OCI-LY7 (cell line): Measurements from ENCODE around the gene WWOX. TPM values are rescaled to one million over a fixed set of nuclear protein-coding genes. Genes with fewer than 3 reads are reported as not detected.

Experiments used
- BruUV-seq: library from RNA; stranded (reverse); fragments of 400-500 nt; replicated peaks from 2 replicates; lab custom pipeline; 2021; lab: Mats Ljungman, UMichigan
- CTCF ChIA-PET: fragments of 300-600 bp; sonication (Branson Sonifier 250); formaldehyde crosslinking; loops from one replicate; lab custom pipeline; 2022; ENCODE audit warnings: antibody characterized with exemption; ENCODE audit not compliant: unreplicated experiment; lab: Charles Lee
- POLR2A ChIA-PET: fragments of 300-600 bp; sonication (Branson Sonifier 250); formaldehyde crosslinking; loops from one replicate; lab custom pipeline; 2022; ENCODE audit warnings: antibody characterized with exemption; lab: Charles Lee
- DNase-seq: peaks from one replicate; pipeline ENCODE4 v3.0.0-alpha.2; 2015; ENCODE audit warnings: low spot score
- H2AFZ ChIP-seq: fragments of 200-600 bp; sonication (generic), shearing (Covaris generic); 2 replicates; pipeline ENCODE4 v1.6.1; 2014; ENCODE audit warnings: mild to moderate bottlenecking, antibody characterized with exemption, low read length, moderate library complexity
- H3K27ac ChIP-seq: fragments of 200-600 bp; sonication (generic); 2 replicates; pipeline ENCODE4 v1.5.1; 2014; ENCODE audit warnings: mixed run types, low read depth, mild to moderate bottlenecking, moderate library complexity, low read length, inconsistent platforms; ENCODE audit not compliant: poor library complexity, severe bottlenecking
- H3K36me3 ChIP-seq: fragments of 200-600 bp; sonication (generic); 2 replicates; pipeline ENCODE4 v1.6.1; 2014; ENCODE audit warnings: mild to moderate bottlenecking, antibody characterized with exemption, low read length, moderate library complexity, mixed read lengths; ENCODE audit not compliant: insufficient read depth
- H3K4me1 ChIP-seq: fragments of 200-600 bp; sonication (generic); 2 replicates; pipeline ENCODE4 v1.5.1; 2014; ENCODE audit warnings: mild to moderate bottlenecking, low read length; ENCODE audit not compliant: insufficient read depth, poor library complexity, severe bottlenecking
- H3K4me2 ChIP-seq: fragments of 200-600 bp; sonication (generic); 2 replicates; pipeline ENCODE4 v1.6.1; 2014; ENCODE audit warnings: mild to moderate bottlenecking, low read length
- H3K4me3 ChIP-seq: fragments of 200-600 bp; sonication (generic); 2 replicates; pipeline ENCODE4 v1.5.1; 2014; ENCODE audit warnings: mild to moderate bottlenecking, low read depth, low read length; ENCODE audit not compliant: poor library complexity, severe bottlenecking
- H3K79me2 ChIP-seq: fragments of 200-600 bp; sonication (generic); 2 replicates; pipeline ENCODE4 v1.6.1; 2016; ENCODE audit warnings: low read depth, mild to moderate bottlenecking, low read length, moderate library complexity, mixed read lengths; ENCODE audit not compliant: insufficient read depth
- H3K9me2 ChIP-seq: fragments of 200-600 bp; sonication (generic); 2 replicates; pipeline ENCODE4 v1.6.1; 2016; ENCODE audit warnings: mild to moderate bottlenecking, low read length, mixed read lengths; ENCODE audit not compliant: insufficient read depth
- H3K9me3 ChIP-seq: fragments of 200-600 bp; sonication (generic); 2 replicates; pipeline ENCODE4 v1.6.1; 2014; ENCODE audit warnings: mild to moderate bottlenecking, mixed run types, low read length, mixed read lengths
- H4K20me1 ChIP-seq: fragments of 200-600 bp; sonication (generic); 2 replicates; pipeline ENCODE4 v1.6.1; 2014; ENCODE audit warnings: mild to moderate bottlenecking, antibody characterized with exemption, low read length, moderate library complexity, mixed read lengths; ENCODE audit not compliant: insufficient read depth
- EZH2phosphoT487 ChIP-seq: fragments of 200-600 bp; sonication (generic); IDR thresholded peaks from 2 replicates; pipeline ENCODE4 v1.6.1; 2018; ENCODE audit warnings: low read depth, borderline replicate concordance, mild to moderate bottlenecking, mixed run types, antibody characterized with exemption, low read length, moderate library complexity, mixed read lengths
- intact Hi-C: fragments of 100-400 bp; cut with micrococcal nuclease; formaldehyde crosslinking; loops from one replicate; pipeline ENCODE4 v1.10.0; 2022; ENCODE audit not compliant: unreplicated experiment
- total RNA-seq, 2 experiments: library from RNA; depleted of rRNA in 1 of 2; stranded (reverse); fragments of >200 nt in 1 of 2; shearing (Covaris generic) in 1 of 2; gene quantifications; 2 replicates each; pipeline ENCODE4 v1.2.3, GENCODE V29; 2014 to 2022
- TF ChIP-seq, protein P1 (sequence below): fragments of 200-600 bp; sonication (generic); conservative IDR thresholded peaks from 2 replicates; pipeline ENCODE4 v1.5.1; 2014; ENCODE audit warnings: mild to moderate bottlenecking, antibody characterized with exemption, low read length, moderate library complexity, mixed read lengths

Gene WWOX
- total RNA-seq, 2 experiments from 2014 or later = 40.2 to 47.6 TPM

DNA sequence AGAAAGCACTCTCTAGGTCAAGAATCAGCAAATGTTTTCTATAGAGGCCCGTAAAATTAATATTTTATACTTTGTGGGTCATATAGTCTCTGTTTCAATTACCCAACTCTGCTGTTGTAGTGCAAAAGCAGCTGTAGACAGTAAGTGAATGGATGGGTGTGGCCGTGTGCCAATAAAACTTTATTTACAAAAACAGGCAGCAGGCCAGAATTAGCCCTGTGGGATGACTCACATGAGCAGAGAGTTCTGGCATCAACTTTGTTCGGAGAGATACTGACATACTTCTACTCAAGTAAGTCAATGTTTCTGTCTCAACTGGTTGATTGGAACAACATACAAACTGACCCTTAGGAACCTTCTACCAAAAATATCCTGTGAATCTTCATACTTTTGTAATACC is 884.9 kb downstream of the WWOX start:
- Histone ChIP-seq H3K4me1 (peaks cover 5% of the 10 kb centered on the region), H3K36me3 (no peaks in the 10 kb centered on the region), H2AFZ (no peak overlapping the region), H3K9me3 (no peaks in the 10 kb centered on the region), H3K4me3 (no peak overlapping the region), H3K4me2 (no peak overlapping the region), H3K9me2 (no peaks in the 10 kb centered on the region), H4K20me1 (no peaks in the 10 kb centered on the region), H3K27ac (no peak overlapping the region), H3K79me2 (no peaks in the 10 kb centered on the region)
- intact Hi-C loops = no loop called here
- POLR2A ChIA-PET = no interaction called here
- no TSS peak for BruUV-seq
- CTCF ChIA-PET = no interaction called here
- DNase-seq = no peak
- no peak for TF ChIP-seq EZH2phosphoT487

DNA sequence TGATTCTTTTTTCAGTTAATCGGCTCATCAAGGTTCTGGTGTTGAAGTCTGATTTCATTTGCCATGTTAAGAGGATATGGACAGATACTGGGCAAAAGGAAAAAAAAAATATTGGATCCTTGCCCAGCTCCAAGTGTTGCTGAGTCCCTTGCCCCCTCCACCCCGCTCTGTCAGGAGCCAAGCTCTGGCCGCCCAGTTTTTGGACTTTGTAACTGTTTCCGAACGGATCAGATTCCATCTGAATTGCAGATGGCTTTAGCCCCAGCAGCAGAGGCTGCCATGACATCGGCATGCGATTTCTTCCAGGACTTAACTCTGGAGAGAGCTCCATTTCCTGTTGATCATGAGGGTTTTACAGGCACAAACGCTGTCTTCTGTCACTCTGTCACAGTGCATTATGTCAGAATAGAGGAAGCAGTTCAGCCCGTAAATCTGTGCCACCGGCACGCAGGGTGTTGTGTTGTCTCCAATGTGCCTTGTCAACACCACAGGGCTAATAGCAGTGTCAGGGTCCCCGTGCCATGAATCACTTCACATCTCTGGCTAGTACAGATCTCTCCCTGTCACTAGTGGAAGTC is 885.5 kb downstream of the WWOX start:
- H3K4me3 ChIP-seq = no peak overlapping the region
- peaks cover 10% of the 10 kb centered on the region for H3K4me1 ChIP-seq
- TF ChIP-seq, protein P1, sequence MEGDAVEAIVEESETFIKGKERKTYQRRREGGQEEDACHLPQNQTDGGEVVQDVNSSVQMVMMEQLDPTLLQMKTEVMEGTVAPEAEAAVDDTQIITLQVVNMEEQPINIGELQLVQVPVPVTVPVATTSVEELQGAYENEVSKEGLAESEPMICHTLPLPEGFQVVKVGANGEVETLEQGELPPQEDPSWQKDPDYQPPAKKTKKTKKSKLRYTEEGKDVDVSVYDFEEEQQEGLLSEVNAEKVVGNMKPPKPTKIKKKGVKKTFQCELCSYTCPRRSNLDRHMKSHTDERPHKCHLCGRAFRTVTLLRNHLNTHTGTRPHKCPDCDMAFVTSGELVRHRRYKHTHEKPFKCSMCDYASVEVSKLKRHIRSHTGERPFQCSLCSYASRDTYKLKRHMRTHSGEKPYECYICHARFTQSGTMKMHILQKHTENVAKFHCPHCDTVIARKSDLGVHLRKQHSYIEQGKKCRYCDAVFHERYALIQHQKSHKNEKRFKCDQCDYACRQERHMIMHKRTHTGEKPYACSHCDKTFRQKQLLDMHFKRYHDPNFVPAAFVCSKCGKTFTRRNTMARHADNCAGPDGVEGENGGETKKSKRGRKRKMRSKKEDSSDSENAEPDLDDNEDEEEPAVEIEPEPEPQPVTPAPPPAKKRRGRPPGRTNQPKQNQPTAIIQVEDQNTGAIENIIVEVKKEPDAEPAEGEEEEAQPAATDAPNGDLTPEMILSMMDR = no peak
- no peak for TF ChIP-seq EZH2phosphoT487
- no peak for DNase-seq
- no peak overlapping the region for H2AFZ ChIP-seq
- no TSS peak for BruUV-seq
- no peaks in the 10 kb centered on the region for H4K20me1 ChIP-seq
- no peaks in the 10 kb centered on the region for H3K9me2 ChIP-seq
- no peaks in the 10 kb centered on the region for H3K36me3 ChIP-seq
- POLR2A ChIA-PET = no interaction called here
- H3K4me2 ChIP-seq = no peak overlapping the region
- no peaks in the 10 kb centered on the region for H3K79me2 ChIP-seq
- intact Hi-C loops = no loop called here
- CTCF ChIA-PET = no interaction called here
- no peak overlapping the region for H3K27ac ChIP-seq
- H3K9me3 ChIP-seq = no peaks in the 10 kb centered on the region

DNA sequence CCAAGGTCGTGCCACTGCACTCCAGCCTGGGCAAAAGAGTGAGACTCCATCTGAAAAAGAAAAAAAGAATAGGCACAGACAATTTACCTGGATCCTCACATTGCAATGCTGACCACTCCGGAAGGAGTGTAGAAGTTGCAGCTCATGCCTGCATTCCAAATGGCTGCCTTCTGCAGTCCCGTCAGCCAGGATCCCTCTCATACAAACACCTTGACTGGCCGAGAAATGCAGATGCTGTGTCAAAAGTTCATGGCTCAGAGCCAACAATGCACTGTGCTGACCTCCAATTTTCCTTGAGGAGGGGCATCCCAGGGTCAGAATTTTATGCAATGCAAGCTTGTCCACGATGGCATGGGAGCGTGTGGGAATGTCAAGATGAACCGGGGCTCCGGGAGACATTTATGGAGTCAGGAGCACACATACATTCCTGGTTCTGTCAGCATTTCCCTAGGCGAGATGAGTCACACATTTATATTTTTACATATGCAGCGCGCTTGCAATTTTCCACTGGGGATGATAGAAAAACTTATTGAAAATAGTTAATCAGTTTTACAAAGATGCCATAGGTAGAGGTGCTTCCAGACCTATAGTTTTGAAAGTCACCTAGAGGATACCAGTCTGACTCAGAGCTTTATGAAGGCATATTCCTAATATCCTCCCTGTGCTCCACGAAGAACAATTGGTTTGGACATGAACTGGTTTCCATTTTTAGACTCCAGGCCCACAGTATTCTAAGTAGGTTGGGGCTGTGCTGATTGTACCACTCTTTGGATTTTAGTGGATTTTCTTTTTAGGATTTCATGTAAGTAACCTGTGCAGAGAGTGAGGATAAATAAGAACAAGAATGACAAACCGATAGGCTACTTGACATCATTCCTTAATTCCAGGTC is 886.5 kb downstream of the WWOX start:
- POLR2A ChIA-PET = no interaction called here
- Histone ChIP-seq H2AFZ (no peak overlapping the region), H3K9me3 (no peaks in the 10 kb centered on the region), H3K36me3 (no peaks in the 10 kb centered on the region), H3K27ac (no peak overlapping the region), H3K9me2 (no peaks in the 10 kb centered on the region), H3K4me2 (no peak overlapping the region), H3K79me2 (no peaks in the 10 kb centered on the region), H3K4me1 (peaks cover 20% of the 10 kb centered on the region), H4K20me1 (no peaks in the 10 kb centered on the region), H3K4me3 (no peak overlapping the region)
- CTCF ChIA-PET = no interaction called here
- BruUV-seq = no TSS peak
- no peak for DNase-seq
- intact Hi-C loops = no loop called here
- TF ChIP-seq, protein P1 = no peak
- no peak for TF ChIP-seq EZH2phosphoT487
